Measurements from ENCODE around the gene ID1. TPM values are rescaled to one million over a fixed set of nuclear protein-coding genes. Genes with fewer than 3 reads are reported as not detected.

ID1 gene
- total and polyA plus RNA-seq, 2 of the 13 experiments (the other 11 are each of a cell fraction or from before 2014, with no cell fraction given) = 320 to 419 TPM

DNA sequence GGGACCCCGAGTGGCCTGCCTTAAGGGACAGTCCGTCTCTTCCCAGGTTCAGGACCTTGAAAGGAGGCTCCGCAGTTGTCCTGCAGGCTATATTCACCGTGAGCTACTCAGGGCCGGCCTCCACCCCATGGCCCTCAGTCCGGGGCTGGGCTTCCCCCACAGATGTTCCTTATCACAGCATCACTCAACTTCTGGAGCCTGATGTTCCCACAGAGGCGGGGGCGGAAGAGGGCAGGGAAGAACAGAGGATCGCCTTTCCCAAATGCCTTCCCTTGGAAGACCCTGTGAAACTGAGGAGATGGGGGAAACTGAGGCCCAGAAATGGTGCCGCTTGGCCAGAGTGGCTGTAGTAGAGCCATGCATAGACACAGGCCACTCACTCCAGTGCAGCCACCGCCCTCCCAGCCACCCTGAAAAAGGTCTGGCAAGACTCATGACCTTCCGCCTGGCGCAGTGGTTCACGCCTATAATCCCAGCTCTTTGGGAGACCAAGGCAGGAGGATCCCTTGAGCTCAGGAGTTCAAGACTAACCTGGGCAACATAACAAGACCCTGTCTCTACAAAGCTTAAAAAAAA is 28.3 kb downstream of the ID1 start:
- H3K79me2 ChIP-seq (ENCODE audit: insufficient read depth, low read length) = no peaks in the 10 kb centered on the region
- ATAC-seq (peak; percentile 10), DNase-seq (ENCODE audit: low spot score) (no peak), FAIRE-seq (no peak)
- H3K27ac ChIP-seq (ENCODE audit: extremely low read length, insufficient read depth, low read length) = no peak overlapping the region
- H3K4me1 ChIP-seq (ENCODE audit: insufficient read depth, low read length) = peaks cover 23% of the 10 kb centered on the region
- in situ Hi-C loops (cut with HindIII; ENCODE audit: extremely low pct_ligation_motif_present, low pct_unique_long_range_greater_than_20kb) = loop anchor here (5.0 kb wide), 1 partner anchor 89 kb away; the partner anchor contains the start of gene BCL2L1
- BruUV-seq (replicated peaks) = no TSS peak
- no peak overlapping the region for H2AFZ ChIP-seq (ENCODE audit: low read length)
- intact Hi-C loops (cut with micrococcal nuclease; ENCODE audit: unreplicated experiment) = no loop called here
- H3K36me3 ChIP-seq (replicated peaks in 1 of 2; ENCODE audit: control insufficient read depth in 1 of 2, insufficient read depth in 2 of 2, low read length in 2 of 2) = no peaks in the 10 kb centered on the region
- H4K20me1 ChIP-seq (ENCODE audit: insufficient read depth, low read length) = no peaks in the 10 kb centered on the region
- H3K4me2 ChIP-seq (ENCODE audit: low read depth, low read length) = no peak overlapping the region
- 71% methylated on average over 14 of the region's 14 CpGs for WGBS (ENCODE audit: low lambda C conversion rate)
- H3K9ac ChIP-seq (ENCODE audit: insufficient read depth, low read depth, low read length) = no peak overlapping the region
- no peak overlapping the region for H3K4me3 ChIP-seq (replicated peaks in 1 of 3; ENCODE audit: insufficient read depth in 1 of 3, low read depth in 2 of 3, low read length in 3 of 3)
- peaks cover 2 to 6% of the 10 kb centered on the region in 2 experiments; a peak in 2 of 5 replicates for H3K27me3 ChIP-seq (ENCODE audit: control insufficient read depth in 1 of 2, insufficient read depth in 2 of 2, low read length in 2 of 2)
- TF ChIP-seq, protein P1, sequence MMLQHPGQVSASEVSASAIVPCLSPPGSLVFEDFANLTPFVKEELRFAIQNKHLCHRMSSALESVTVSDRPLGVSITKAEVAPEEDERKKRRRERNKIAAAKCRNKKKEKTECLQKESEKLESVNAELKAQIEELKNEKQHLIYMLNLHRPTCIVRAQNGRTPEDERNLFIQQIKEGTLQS (CRISPR knock-in tag; IDR thresholded peaks at IDR 0.05) = 0 out of 2 replicates have a peak, but pooled peaks have one; percentile 8
- TF ChIP-seq ARNT (IDR thresholded peaks at IDR 0.05) = no peak
- TF ChIP-seq ZFP62 (CRISPR knock-in tag; IDR thresholded peaks at IDR 0.05) = no peak
- TF ChIP-seq ZC3H4 (CRISPR knock-in tag; IDR thresholded peaks at IDR 0.05; ENCODE audit: borderline replicate concordance) = no peak
- no peak for TF ChIP-seq TRIM24 (CRISPR knock-in tag; IDR thresholded peaks at IDR 0.05)
- TF ChIP-seq, protein P2, sequence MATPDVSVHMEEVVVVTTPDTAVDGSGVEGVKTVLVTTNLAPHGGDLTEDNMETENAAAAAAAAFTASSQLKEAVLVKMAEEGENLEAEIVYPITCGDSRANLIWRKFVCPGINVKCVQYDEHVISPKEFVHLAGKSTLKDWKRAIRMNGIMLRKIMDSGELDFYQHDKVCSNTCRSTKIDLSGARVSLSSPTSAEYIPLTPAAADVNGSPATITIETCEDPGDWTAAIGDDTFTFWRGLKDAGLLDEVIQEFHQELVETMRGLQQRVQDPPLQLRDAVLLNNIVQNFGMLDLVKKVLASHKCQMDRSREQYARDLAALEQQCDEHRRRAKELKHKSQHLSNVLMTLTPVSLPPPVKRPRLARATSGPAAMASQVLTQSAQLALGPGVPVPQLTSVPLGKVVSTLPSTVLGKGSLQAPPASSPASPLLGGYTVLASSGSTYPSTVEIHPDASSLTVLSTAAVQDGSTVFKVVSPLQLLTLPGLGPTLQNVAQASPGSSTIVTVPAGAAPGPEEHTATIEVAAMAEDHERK (CRISPR knock-in tag; IDR thresholded peaks at IDR 0.05; ENCODE audit: low read depth) = no peak
- TF ChIP-seq, protein P3, sequence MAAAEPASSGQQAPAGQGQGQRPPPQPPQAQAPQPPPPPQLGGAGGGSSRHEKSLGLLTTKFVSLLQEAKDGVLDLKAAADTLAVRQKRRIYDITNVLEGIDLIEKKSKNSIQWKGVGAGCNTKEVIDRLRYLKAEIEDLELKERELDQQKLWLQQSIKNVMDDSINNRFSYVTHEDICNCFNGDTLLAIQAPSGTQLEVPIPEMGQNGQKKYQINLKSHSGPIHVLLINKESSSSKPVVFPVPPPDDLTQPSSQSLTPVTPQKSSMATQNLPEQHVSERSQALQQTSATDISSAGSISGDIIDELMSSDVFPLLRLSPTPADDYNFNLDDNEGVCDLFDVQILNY (CRISPR knock-in tag; conservative IDR thresholded peaks at IDR 0.05) = no peak
- TF ChIP-seq, protein P4, sequence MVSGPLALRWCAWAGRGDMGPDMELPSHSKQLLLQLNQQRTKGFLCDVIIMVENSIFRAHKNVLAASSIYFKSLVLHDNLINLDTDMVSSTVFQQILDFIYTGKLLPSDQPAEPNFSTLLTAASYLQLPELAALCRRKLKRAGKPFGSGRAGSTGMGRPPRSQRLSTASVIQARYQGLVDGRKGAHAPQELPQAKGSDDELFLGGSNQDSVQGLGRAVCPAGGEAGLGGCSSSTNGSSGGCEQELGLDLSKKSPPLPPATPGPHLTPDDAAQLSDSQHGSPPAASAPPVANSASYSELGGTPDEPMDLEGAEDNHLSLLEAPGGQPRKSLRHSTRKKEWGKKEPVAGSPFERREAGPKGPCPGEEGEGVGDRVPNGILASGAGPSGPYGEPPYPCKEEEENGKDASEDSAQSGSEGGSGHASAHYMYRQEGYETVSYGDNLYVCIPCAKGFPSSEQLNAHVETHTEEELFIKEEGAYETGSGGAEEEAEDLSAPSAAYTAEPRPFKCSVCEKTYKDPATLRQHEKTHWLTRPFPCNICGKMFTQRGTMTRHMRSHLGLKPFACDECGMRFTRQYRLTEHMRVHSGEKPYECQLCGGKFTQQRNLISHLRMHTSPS (CRISPR knock-in tag; IDR thresholded peaks at IDR 0.05; ENCODE audit: low read depth) = no peak
- no peak for TF ChIP-seq ZNF605 (CRISPR knock-in tag; IDR thresholded peaks at IDR 0.05)
- no peak for TF ChIP-seq GTF3A (CRISPR knock-in tag; conservative IDR thresholded peaks at IDR 0.05)
- TF ChIP-seq RNF2 (conservative IDR thresholded peaks at IDR 0.05; ENCODE audit: low read depth) = no peak
- TF ChIP-seq ATF7 (IDR thresholded peaks at IDR 0.05) = no peak
- TF ChIP-seq ATF7 (CRISPR knock-in tag; IDR thresholded peaks at IDR 0.05) = 0 out of 2 replicates have a peak, but pooled peaks have one; percentile 57
- no peak for TF ChIP-seq ZNF772 (CRISPR knock-in tag; IDR thresholded peaks at IDR 0.05)
- TF ChIP-seq, protein P5, sequence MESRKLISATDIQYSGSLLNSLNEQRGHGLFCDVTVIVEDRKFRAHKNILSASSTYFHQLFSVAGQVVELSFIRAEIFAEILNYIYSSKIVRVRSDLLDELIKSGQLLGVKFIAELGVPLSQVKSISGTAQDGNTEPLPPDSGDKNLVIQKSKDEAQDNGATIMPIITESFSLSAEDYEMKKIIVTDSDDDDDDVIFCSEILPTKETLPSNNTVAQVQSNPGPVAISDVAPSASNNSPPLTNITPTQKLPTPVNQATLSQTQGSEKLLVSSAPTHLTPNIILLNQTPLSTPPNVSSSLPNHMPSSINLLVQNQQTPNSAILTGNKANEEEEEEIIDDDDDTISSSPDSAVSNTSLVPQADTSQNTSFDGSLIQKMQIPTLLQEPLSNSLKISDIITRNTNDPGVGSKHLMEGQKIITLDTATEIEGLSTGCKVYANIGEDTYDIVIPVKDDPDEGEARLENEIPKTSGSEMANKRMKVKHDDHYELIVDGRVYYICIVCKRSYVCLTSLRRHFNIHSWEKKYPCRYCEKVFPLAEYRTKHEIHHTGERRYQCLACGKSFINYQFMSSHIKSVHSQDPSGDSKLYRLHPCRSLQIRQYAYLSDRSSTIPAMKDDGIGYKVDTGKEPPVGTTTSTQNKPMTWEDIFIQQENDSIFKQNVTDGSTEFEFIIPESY (CRISPR knock-in tag; IDR thresholded peaks at IDR 0.05) = 0 out of 2 replicates have a peak, but pooled peaks have one; percentile 17
- POLR2A ChIA-PET = interaction anchor here (0.7 to 4.2 kb wide), 17 partner anchors 25 to 105 kb away, joined by 3 to 90 read pairs (median 6); partner anchors contain the start of genes BCL2L1, ID1 and TPX2
- CTCF ChIA-PET (ENCODE audit: low intra/inter-chr PET ratio, low total read pairs) = interaction anchor here (1.1 to 3.1 kb wide), 2 partner anchors 28 to 90 kb away, joined by 4 to 35 read pairs; partner anchors contain the start of gene BCL2L1
- H3K9me3 ChIP-seq (ENCODE audit: low read length) = no peaks in the 10 kb centered on the region

All from HepG2 (cell line).